ENCODE measurements around the gene ARHGEF39. TPM values are rescaled to one million over a fixed set of nuclear protein-coding genes. Genes with fewer than 3 reads are reported as not detected.

Gene ARHGEF39
- polyA plus RNA-seq, 3 donors = 0.13 to 0.53 (median 0.42) TPM

DNA sequence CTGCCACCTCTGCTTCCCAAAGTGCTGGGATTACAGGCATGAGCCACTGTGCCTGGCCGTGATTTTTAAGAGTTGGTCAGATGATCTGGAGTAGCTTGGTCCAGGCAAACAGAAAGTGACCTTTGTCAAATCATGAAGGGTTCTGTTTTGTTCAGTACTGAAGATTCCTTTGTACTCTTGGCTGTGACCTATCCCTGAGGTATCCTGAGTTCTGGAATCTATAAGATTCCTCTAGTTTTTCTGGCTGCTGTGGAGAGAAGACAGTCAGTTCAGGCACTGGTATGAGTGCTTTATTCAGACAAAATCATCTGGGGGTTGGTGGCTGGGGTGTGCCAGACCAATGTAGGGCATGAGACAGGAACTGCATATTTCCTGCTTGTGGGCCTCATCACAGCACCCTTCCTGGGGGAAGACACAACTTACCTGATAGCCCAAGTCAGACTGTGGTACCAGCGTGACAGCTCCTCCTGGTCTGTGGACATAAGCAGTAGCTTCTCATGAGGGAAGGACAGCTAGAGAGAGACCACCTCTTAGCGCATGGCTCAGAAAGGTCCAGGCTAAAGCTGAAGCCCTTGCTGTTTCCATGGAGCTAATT, 3.1 kb downstream of the ARHGEF39 start:
- H3K4me1 ChIP-seq (ENCODE audit: control insufficient read depth in 1 of 2, insufficient read depth in 2 of 2, low read length in 2 of 2) = peaks cover 42 to 61% of the 10 kb centered on the region in 2 donors
- intact Hi-C loops (cut with micrococcal nuclease) = no loop called here
- Mint-ChIP-seq H3K27ac (peak overlapping the region in 5 of 7 donors; percentile 12 to 58 (median 25)), H3K4me1 (peaks cover 61% of the 10 kb centered on the region), H3K27me3 (ENCODE audit: low read depth in 3 of 3) (peaks cover 0 to 7% (median 6%) of the 10 kb centered on the region in 3 donors), H3K4me3 (no peak overlapping the region), H3K9me3 (peaks cover 0 to 2% (median 0%) of the 10 kb centered on the region in 7 donors), H3K36me3 (peaks cover 19 to 27% of the 10 kb centered on the region in 2 donors)
- no peaks in the 10 kb centered on the region for H4K20me1 ChIP-seq (ENCODE audit: insufficient read depth, low read length)
- H3K4me2 ChIP-seq (replicated peaks; ENCODE audit: extremely low read depth, low read length, poor library complexity, severe bottlenecking) = no peak overlapping the region
- H3K27ac ChIP-seq (ENCODE audit: low read depth in 1 of 2, low read length in 2 of 2) = peak overlapping the region in 1 of 2 donors; percentile 43
- H3K36me3 ChIP-seq (replicated peaks in 1 of 2; ENCODE audit: control insufficient read depth in 1 of 2, insufficient read depth in 2 of 2, low read length in 2 of 2) = peaks cover 10 to 14% of the 10 kb centered on the region in 2 donors
- WGBS (ENCODE audit: insufficient coverage) = 42% methylated on average over 2 of the region's 3 CpGs
- no peaks in the 10 kb centered on the region for H3K9me3 ChIP-seq (replicated peaks in 1 of 2; ENCODE audit: control insufficient read depth in 1 of 2, insufficient read depth in 1 of 2, low read length in 2 of 2)
- no peak overlapping the region for H3K9ac ChIP-seq (ENCODE audit: insufficient read depth, low read length, poor library complexity, severe bottlenecking)
- DNase-seq = no peak
- no peaks in the 10 kb centered on the region for H3K27me3 ChIP-seq (ENCODE audit: control insufficient read depth in 2 of 2, insufficient read depth in 2 of 2, low read length in 2 of 2)
- no peak overlapping the region for H3K4me3 ChIP-seq (replicated peaks in 1 of 3; ENCODE audit: low read depth in 2 of 3, low read length in 3 of 3)
- TF ChIP-seq, protein P1, sequence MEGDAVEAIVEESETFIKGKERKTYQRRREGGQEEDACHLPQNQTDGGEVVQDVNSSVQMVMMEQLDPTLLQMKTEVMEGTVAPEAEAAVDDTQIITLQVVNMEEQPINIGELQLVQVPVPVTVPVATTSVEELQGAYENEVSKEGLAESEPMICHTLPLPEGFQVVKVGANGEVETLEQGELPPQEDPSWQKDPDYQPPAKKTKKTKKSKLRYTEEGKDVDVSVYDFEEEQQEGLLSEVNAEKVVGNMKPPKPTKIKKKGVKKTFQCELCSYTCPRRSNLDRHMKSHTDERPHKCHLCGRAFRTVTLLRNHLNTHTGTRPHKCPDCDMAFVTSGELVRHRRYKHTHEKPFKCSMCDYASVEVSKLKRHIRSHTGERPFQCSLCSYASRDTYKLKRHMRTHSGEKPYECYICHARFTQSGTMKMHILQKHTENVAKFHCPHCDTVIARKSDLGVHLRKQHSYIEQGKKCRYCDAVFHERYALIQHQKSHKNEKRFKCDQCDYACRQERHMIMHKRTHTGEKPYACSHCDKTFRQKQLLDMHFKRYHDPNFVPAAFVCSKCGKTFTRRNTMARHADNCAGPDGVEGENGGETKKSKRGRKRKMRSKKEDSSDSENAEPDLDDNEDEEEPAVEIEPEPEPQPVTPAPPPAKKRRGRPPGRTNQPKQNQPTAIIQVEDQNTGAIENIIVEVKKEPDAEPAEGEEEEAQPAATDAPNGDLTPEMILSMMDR (IDR thresholded peaks at IDR 0.05) = no peak
- H3K79me2 ChIP-seq (ENCODE audit: insufficient read depth, low read length) = peaks cover 38% of the 10 kb centered on the region
- no peak overlapping the region for H2AFZ ChIP-seq (ENCODE audit: insufficient read depth, low read depth, low read length, poor library complexity, severe bottlenecking)

DNA sequence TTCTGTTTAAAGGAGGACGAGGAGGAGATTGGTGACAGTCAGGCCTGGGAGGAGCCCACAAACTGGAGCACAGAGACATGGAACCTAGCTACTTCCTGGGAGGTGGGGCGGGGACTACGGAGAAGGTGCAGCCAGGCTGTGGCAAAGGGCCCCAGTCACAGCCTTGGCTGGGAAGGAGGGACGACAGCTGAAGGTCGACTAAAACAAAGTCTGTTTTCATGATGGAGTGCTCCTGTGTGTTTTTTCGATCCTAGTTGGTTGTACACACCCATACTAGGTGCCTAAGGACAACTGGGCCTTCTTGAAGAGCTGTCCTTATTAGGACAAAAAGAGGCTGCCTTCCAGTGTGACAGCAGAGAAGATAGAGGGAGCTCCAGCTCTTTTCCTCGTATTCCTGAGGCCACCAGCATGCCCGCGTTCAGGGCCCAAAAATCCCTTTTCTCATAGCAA, 4.0 kb downstream of the ARHGEF39 start:
- intact Hi-C loops (cut with micrococcal nuclease) = no loop called here
- no peaks in the 10 kb centered on the region for H3K9me3 Mint-ChIP-seq

More for the DNA sequence above, 4.0 kb downstream of the ARHGEF39 start:
- H3K4me2 ChIP-seq (replicated peaks; ENCODE audit: extremely low read depth, low read length, poor library complexity, severe bottlenecking) = no peak overlapping the region
- H4K20me1 ChIP-seq (ENCODE audit: insufficient read depth, low read length) = no peaks in the 10 kb centered on the region
- H3K36me3 ChIP-seq (replicated peaks in 1 of 2; ENCODE audit: control insufficient read depth in 1 of 2, insufficient read depth in 2 of 2, low read length in 2 of 2) = peaks cover 10 to 14% of the 10 kb centered on the region in 2 donors
- DNase-seq = no peak
- TF ChIP-seq, protein P1 (IDR thresholded peaks at IDR 0.05) = no peak
- H3K27ac Mint-ChIP-seq = peak overlapping the region in 1 of 7 donors; percentile 36
- H3K79me2 ChIP-seq (ENCODE audit: insufficient read depth, low read length) = peaks cover 38% of the 10 kb centered on the region
- peaks cover 67% of the 10 kb centered on the region for H3K4me1 Mint-ChIP-seq
- peaks cover 49 to 67% of the 10 kb centered on the region in 2 donors for H3K4me1 ChIP-seq (ENCODE audit: control insufficient read depth in 1 of 2, insufficient read depth in 2 of 2, low read length in 2 of 2)
- H3K27ac ChIP-seq (ENCODE audit: low read depth in 1 of 2, low read length in 2 of 2) = no peak overlapping the region
- no peak overlapping the region for H3K4me3 ChIP-seq (replicated peaks in 1 of 3; ENCODE audit: low read depth in 2 of 3, low read length in 3 of 3)
- no peak overlapping the region for H2AFZ ChIP-seq (ENCODE audit: insufficient read depth, low read depth, low read length, poor library complexity, severe bottlenecking)
- no peak overlapping the region for H3K9ac ChIP-seq (ENCODE audit: insufficient read depth, low read length, poor library complexity, severe bottlenecking)
- peaks cover 0 to 8% (median 5%) of the 10 kb centered on the region in 3 donors for H3K27me3 Mint-ChIP-seq (ENCODE audit: low read depth in 3 of 3)
- no peak overlapping the region for H3K4me3 Mint-ChIP-seq
- 100% methylated on average over 6 of the region's 9 CpGs for WGBS (ENCODE audit: insufficient coverage)
- H3K36me3 Mint-ChIP-seq = peaks cover 19 to 27% of the 10 kb centered on the region in 2 donors
- H3K27me3 ChIP-seq (ENCODE audit: control insufficient read depth in 2 of 2, insufficient read depth in 2 of 2, low read length in 2 of 2) = no peaks in the 10 kb centered on the region
- no peaks in the 10 kb centered on the region for H3K9me3 ChIP-seq (replicated peaks in 1 of 2; ENCODE audit: control insufficient read depth in 1 of 2, insufficient read depth in 1 of 2, low read length in 2 of 2)
